Central memory CD4-positive, alpha-beta T cell (primary cell): ENCODE data around the gene ANAPC4.
"Not testable (repeated sequence)": the region's sequence is repeated elsewhere in the genome, so short reads cannot be mapped to it uniquely, and the experiment has no call there.

Experiments
- DNase-seq: peaks from one replicate; pipeline ENCODE4 v3.0.0; 2022
- total RNA-seq, 3 experiments: gene quantifications; one replicate each; lab custom pipeline; 2026; lab: John Stamatoyannopoulos, UW

The ANAPC4 gene, protein sequence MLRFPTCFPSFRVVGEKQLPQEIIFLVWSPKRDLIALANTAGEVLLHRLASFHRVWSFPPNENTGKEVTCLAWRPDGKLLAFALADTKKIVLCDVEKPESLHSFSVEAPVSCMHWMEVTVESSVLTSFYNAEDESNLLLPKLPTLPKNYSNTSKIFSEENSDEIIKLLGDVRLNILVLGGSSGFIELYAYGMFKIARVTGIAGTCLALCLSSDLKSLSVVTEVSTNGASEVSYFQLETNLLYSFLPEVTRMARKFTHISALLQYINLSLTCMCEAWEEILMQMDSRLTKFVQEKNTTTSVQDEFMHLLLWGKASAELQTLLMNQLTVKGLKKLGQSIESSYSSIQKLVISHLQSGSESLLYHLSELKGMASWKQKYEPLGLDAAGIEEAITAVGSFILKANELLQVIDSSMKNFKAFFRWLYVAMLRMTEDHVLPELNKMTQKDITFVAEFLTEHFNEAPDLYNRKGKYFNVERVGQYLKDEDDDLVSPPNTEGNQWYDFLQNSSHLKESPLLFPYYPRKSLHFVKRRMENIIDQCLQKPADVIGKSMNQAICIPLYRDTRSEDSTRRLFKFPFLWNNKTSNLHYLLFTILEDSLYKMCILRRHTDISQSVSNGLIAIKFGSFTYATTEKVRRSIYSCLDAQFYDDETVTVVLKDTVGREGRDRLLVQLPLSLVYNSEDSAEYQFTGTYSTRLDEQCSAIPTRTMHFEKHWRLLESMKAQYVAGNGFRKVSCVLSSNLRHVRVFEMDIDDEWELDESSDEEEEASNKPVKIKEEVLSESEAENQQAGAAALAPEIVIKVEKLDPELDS
- 54.6 to 90.7 (median 76.0) reads per million in 3 experiments for total RNA-seq

DNA sequence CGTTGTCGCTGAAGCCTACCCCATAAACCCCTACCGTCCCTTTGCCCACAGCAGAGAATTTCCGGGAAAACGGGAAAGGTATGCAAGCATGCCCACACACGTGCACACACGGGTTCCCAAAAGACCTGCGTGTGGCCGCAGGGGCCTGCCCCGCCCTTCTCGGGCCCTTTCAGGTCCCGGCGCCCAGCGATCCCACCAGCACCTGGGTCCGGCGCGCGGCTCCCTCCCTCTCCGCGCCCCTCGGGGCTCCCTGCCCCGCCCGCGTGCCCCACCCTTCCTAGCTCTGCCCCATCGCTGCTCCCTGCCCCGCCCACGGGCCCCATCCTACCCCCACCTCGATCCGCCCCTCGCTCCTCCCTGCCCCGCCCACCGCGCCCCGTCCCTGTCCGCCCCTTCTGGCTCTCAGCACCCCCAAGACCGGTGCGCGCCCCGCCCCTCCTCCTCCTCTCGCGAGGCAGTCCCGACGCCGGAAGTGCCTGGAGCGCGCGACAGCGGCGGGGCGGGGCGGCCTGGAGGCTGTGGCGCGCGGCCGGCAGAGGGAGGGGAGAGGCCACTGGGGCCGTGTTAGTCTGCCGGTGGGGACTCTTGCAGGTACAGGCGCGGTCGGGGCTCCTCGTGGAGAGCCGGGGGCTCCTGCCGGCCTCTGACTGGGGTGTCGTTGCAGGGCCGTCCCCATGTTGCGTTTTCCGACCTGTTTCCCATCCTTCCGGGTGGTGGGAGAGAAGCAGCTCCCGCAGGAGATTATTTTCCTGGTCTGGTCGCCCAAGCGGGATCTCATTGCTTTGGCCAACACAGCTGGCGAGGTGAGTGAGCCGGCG is at the start of gene ANAPC4:
TSS of gene ANAPC4 (plus strand) at position 510 of the 818 bp plus-strand sequence. CDS start at position 675, 165 bp downstream.
- peak; percentile 90 for DNase-seq

DNA sequence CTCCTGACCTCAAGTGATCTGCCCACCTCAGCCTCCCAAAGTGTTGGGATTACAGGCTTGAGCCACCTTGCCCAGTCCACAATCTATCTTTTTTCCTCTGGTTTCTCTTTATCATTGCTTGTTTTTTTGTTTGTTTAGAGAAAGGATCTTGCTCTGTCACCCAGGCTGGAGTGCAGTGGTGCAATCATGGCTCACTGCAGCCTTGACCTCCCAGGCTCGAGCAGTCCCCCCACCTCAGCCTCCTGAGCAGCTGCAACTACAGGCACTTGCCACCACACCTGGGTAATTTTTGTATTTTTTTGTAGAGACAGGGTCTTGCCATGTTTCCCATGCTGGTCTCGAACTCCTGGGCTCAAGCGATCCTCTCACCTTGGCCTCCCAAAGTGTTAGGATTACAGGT is 48.6 kb upstream of the ANAPC4 start:
- DNase-seq: not testable (repeated sequence)

DNA sequence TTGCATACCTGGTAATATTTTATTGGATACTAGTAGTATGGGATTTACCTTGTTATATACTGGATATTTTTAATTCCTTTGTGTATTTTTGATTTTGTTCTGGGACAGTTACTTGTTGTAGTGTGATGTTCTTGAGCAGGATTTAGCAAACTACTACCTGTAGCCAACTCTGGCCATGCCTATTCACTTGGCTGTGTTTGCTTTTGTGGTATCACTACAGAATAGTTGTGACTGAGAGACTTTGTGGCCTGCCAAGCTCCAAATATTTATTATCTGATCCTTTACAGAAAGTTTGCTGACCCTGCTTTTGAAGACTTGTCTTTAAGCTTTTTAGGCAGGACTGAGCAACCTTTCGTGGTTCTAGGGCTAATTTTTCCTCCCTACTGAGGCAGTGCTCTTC is 46.7 kb upstream of the ANAPC4 start:
- no peak for DNase-seq

DNA sequence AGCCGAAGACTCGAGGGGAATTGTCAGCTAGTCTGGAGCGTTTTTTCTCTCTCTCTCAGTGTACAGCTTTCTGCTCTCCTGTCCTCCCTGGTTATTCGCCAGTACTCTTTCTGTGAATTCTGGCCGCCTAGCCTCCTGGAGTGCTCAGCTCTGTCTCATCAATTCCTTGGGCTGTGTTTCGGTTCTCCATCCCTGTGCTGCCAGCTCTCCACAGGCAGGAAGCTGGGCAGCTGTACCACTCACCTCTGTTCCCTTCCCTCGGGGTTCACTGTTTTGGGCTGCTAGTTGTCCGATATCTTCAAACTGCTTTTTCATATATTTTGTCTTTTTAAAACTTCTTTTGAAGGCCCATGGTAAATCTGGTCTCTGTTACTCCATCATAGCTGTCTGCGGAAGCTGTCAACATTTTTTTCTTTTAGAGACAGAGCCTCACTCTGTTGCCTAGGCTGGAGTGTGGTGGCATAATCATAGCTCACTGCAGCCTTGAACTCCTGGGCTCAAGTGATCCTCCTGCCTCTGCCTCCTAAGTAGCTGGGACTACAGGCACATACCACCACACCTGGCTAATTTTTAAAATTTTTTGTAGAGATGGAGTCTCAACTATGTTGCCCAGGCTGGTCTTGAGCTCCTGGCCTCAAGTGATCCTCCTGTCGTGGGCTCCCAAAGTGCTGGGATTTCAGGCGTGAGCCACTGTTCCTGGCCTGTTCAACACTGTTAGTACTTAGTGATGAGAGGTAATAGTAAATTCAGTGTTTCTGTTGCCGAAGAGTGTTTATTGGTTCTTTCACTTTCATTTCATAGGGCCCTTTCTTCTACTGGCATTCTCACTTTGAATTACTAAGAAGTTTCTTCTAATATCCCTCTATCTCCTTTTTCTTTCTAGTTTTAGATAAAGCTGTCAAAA is 45.9 kb upstream of the ANAPC4 start:
- no peak for DNase-seq

DNA sequence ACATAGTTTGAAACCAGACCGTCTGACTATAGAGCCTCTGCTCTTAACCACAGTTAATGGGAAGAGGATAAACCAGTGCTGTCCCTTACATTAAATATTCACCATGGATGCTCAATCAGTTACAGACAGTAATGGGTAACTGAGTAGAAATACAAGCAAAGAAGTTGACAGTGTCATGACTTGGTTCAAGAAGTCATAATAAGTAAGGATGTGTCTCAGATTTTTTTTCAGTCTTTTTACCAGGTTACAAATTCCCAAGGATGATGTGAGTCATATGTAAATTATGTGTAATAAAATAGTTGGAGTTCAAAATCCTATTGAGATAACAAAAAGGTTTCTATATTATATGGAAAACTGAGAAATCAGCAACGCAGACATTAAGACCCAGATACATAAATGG is 33.4 kb upstream of the ANAPC4 start:
- no peak for DNase-seq

DNA sequence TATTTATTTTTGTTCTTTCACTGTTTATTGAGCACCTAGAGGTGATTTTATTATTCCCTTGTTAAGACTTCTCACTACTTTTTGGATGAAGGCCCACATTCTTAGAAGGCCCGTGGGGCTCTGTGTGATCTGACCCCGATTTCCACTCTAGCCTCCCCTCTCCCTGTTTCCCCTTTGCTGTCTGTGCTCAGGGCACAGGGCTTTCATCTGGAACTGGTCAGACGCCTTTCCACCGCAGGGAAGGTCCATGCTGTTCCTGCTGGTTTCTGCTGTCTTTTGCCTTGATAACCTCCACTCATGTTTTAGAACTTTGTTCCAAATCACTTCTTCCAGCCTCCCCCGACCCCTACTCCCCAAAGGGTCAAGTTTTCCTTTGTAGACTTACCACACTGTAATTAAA is 31.3 kb upstream of the ANAPC4 start:
- DNase-seq: no peak

DNA sequence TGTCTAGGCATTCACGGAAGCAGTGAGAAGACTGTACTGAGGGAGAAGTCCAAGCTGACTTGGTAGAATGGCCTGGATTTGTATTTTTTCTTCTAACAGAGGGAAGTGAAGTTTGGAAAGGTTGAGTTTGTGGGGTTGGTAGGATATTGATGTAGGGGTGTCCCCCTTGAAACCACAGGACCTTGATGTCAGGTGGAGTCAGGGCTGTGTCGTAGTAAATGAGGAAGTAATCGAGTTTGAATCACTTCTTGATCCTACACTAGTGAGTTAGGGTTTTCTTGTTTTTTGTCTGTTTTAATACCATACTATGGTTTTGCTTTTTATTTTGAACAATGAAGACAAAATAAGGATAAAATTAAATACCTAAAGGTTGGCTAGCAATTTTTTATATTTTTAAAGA is 30.1 kb upstream of the ANAPC4 start:
- DNase-seq: no peak

DNA sequence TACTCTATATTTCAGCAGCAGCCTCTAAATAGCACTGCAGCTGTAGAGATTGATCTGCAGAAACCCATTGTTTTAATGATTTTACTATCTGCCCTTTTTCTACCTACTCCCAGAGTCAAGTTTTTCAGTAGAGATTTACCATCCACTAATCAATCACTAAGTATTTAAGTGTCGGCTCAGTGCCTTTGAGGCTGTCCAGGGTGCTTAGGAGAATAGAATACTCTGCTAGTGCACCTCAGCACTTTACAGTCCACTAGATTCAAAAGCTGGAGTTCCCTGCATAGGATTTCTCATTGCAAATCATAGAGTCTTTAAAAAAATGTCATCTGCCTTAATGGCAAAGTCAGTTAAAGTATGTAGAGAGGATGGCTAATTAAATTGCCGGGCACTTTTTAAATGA is 29.6 kb upstream of the ANAPC4 start:
- no peak for DNase-seq

DNA sequence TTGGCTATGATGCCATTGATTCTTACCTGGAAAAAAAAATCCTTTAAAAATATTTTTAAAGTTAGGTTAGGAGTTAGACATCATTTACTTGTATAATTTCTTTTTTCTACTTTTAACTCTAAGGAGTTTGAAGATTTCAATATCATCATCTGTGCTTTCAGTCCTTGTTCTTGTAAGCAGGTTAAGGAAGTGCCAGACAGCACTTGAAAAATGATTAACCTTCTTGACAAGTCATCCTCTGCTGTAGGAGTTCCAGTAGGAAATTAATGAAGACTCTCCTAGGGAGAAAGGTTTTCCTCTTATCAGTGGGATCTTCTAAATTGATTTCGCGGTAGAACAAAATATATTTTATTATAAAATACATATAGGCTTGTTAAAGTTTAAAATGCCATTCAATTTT is 29.1 kb upstream of the ANAPC4 start:
- no peak for DNase-seq

DNA sequence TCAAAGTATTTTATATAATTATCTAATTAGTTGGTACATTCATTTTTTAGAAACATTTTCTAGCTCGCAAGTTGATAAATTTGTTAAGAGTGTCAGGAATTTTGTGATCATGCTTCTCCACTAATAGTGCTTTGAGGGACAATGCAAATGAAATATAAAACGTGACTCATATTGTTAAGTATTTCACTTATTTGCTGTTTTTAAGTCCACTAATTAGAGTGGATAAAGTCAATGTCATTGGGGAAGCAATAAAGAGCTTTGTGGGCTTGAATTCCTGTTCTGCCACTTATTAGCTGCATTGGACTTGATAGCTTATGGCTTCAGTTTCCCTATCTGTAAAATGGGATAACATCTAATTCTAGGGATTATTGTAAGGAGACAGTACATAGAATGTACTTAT is 26.5 kb upstream of the ANAPC4 start:
- no peak for DNase-seq

DNA sequence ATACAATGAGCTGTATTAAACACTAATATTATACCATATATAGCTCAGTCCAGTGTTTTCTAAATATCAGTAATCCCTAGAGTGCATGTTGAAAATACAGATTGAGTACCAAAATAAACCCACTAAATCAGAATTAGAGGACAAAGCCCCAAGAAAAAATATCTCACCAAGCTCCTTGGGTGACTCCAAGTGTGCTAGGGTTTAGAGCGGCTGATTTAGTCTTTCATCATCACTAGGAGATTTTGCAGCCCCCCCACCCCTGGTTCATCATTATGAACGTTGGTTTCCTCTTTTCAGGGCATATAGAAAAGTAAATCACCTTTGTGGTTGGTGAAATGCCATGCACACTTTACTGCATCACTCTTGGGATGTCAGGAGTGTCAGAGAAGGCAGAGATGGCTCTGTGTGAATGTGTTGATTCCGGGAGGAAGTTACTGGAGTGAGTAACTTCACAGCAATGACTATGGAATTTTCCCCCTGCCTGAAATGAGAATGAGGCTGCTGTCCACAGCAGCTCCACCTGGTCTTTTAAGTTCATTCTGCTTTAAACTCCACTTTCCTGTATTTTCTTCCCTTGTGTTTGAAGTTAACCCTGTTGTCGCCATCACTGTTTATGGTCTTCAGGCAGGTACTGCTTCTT is 25.2 kb upstream of the ANAPC4 start:
- no peak for DNase-seq

DNA sequence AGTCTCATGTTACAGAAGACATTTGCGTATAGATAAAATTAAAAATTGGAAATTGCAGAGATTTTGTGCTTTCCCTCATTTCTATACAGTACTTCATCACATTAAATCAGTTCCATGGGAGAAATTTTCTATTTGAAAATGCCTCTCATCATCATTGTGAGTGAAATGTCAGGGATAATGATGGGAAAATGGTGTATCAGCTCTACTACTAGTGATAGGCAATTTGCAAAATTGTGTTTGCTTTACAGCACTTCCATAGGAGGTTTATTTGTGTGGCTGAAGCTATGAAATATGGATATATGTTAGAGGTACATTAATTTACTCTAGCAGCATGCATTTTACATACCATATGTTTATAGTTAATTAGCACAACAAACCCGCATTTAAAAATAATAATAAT is 21.0 kb upstream of the ANAPC4 start:
- no peak for DNase-seq

DNA sequence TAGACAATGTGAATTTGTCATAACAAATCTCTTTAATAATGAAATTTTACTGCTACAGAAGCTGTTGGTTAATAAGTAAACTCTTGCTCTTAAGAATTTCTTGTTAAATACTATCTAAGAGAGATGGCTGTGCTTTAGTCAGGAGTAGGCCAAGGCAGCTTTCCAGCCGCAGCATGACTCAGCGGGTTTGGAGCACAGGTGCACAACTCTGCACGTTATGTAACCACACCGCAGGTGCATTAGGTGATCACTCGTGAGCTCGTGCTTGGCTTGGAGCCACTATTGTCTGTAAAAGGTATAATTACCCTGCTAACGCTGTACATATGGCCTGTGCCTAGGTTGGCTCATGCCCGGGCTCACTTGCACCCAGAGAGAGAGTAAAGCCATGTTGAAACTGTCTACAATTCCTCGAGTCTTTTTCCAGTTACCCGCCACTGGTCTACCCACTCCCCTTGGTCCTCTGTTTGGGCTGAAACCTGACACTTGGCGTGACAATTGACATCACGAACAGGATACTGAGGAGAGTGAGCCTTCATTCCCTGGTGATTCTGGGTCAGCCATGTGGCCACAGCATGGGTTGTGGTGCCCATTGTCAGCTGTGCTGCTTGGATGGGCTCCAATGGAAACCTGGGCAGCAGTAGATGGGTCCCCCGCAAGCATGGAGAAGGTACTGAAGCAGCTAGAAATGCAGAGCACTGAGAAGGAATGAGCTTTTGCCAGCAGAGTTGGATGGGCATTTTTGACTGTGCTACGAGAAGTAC is 18.4 kb upstream of the ANAPC4 start:
- no peak for DNase-seq

DNA sequence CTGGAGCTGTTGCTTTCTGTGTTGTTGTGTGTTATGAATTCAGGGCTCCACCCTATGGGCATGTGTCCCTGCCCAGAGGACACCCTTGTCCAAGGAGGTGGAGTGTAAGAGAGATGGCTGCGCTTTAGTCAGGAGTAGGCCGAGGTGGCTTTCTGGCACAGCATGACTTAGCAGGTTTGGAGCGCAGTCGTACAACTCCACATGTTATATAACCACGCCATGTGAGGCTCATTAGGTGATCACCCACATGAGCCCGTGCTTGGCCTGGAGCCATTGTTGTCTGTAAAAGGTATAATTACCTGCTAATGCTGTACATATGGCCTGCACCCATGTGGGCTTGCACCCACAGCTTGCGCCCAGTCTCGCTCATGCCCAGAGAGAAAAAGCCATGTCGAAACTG is 15.8 kb upstream of the ANAPC4 start:
- no peak for DNase-seq

DNA sequence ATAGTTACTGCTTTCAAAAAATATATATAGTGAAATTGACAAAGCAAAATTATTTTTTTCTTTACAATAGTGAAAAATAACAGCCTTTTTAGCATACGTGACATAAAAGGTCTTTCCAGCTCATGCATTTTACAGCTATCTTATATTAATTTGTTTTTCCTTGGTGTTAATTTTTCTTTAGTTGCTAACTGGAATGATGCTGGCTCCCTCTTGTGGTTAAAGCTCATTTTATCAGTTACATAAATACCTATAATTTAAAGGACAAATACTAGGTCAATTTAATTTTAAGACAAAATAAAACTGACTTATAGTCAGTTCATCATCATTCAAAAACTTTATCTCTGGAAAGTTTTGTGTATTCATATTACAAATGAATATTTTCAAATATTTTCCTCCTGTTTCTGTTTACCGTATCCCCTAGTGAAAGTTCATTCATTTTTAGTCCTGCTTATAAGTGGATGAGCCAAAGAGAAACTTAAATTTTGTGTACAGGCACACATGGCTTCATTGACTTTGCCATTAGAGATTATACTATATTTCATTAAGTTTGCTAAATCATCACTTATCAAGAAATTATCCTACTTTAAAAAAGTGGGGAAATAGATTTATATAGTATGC is 9.9 kb upstream of the ANAPC4 start:
- DNase-seq: no peak

DNA sequence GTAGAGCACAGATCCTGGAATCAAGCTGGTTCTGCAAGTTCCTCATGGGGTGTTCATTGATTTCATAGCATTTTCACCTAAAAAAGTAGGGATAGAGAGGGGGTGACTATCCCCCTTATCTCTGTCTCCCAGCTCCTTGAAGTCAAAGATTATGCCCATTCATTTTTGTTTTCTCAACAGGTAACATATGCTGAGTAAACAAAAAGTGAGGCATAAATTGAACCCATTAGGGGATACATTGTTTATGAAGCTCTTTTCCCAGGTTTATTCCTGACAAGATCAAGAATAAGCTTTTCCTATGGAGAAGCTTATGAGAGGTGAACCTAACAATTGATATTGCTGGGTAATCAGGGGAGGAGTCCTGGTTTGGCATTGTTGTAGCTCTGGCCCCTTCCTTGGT is 9.2 kb upstream of the ANAPC4 start:
- no peak for DNase-seq

DNA sequence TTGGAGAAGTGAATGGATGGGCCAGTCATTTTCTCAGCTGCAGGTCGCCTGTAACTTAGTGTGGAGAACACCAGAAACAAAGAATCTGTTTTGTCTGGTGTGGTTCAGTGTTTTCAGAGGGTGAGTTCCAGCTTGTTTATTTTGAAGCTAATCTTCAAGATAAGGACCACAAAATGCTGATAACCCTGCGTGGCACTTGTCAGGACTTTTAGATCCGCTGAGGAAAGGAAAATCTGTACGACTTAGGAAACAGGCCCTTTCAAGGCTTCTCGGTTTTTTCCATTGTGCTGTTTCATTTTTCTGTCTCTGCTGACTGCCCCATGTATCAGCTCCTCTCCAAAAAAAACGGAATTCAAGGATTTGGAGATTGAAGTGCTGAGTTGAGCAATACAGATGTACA is 8.7 kb upstream of the ANAPC4 start:
- DNase-seq: no peak

DNA sequence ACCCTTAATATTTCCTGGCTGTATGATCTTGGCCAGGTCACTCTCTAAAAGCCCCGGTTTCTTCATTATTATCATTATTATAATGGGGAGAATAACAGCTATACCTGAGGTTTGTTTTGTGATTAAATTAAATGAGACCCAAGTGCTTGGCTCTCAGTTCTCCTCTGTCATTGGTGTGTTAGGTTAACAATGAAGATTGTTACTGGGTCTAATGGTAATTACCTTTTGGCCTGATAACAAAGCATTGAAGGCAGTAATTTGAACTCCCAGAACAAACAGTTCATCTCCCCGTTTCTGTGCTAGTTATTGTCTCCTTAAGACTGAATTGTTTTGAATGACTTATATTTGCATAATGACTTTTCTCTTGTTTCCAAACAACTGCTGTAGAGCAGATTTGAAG is 6.8 kb upstream of the ANAPC4 start:
- DNase-seq: no peak

DNA sequence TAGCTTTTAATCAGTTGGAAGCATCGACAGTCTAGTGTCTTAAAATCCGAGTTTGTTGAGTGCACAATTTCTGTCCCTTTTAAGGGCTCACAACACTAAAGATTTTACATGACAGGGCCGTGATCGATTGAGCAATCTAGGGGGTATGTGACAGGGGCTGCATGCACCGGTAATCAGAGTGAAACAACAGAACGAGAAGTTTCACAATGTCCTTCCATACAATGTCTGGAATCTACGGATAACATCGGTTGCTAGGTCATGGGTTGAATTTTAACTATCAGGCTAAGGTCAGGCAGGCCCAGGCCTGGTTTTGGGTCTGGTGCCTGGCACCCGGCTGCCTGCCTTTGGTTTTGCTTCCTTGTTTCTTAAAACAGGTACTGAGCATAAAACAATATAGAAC is 4.5 kb upstream of the ANAPC4 start:
- not testable (repeated sequence) for DNase-seq
